GM21360 (cell line): Measurements from ENCODE around the gene SMAGP.
"Not testable (repeated sequence)": the region's sequence is repeated elsewhere in the genome, so short reads cannot be mapped to it uniquely, and the experiment has no call there.

Experiments
- ATAC-seq: cut with Tn5 transposase; IDR thresholded peaks from one replicate; pipeline ENCODE4 v1.9.1; 2021; ENCODE audit warnings: mild to moderate bottlenecking, moderate library complexity; ENCODE audit not compliant: unreplicated experiment

SMAGP gene

DNA sequence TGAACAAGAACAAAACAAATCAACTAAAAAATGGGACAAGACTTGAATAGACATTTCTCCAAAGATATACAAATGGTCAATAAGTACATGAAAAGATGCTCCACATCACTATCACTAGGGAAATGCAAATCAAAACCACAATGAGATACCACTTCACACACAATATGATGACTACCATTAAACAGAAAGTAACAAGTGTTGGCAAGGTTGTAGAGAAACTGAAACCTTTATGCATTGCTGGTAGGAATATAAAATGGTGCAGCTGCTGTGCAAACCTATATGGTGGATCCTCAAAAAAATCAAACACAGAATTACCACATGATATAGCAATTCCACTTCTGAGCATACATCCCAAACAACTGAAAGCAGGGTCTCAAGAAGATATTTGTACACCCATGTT lies 5.2 kb downstream of the SMAGP start:
- no peak for ATAC-seq

- ATAC-seq, result no peak
Measured at GRCh38 chr12:51264297-51264696, 5.9 kb downstream of the SMAGP start.

DNA sequence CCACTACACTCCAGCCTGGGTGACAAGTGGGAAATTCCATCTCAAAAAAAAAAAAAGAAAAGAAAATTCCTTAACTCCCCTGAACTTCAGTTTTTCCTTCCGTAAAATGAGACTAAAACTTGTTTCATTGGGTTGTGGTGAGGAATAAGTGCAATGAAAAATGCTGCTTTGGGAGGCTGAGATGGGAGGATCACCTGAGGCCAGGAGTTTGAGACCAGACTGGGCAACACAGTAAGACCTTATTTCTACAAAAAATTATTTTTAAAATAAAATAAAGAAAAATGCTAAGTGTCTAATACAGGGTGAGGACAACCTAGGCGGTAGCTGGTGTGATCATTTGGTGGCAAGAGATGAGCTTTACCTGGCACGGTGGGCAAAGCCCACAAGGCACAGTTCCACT lies 6.9 kb downstream of the SMAGP start:
- no peak for ATAC-seq

GRCh38 chr12:51262758-51263177 lies 7.4 kb downstream of the SMAGP start:
- ATAC-seq, result no peak

GRCh38 chr12:51259600-51259999 lies 10.6 kb downstream of the SMAGP start:
- ATAC-seq, result not testable (repeated sequence)

- ATAC-seq, result no peak
Measured at GRCh38 chr12:51254536-51254935, 15.7 kb downstream of the SMAGP start.

DNA sequence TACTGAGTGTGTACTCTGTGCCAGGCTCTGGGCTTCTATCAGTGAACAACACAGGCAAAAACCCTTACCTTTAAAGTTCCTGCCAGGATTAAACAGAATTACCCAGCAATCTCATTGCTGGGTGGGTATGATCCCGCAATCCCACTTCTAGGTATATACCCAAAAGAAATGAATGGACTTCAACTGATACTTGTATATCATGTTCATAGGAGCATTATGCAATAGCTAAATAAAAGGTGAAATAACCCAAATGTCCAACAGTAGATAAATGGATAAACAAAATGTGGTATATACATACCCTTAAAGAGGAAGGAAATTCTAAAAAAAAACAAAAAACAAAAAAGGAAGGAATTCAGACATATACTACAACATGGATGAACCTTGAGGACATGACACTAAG lies 16.9 kb downstream of the SMAGP start:
- ATAC-seq, result no peak

GRCh38 chr12:51247523-51248206 lies 22.6 kb downstream of the SMAGP start:
- no peak for ATAC-seq

DNA sequence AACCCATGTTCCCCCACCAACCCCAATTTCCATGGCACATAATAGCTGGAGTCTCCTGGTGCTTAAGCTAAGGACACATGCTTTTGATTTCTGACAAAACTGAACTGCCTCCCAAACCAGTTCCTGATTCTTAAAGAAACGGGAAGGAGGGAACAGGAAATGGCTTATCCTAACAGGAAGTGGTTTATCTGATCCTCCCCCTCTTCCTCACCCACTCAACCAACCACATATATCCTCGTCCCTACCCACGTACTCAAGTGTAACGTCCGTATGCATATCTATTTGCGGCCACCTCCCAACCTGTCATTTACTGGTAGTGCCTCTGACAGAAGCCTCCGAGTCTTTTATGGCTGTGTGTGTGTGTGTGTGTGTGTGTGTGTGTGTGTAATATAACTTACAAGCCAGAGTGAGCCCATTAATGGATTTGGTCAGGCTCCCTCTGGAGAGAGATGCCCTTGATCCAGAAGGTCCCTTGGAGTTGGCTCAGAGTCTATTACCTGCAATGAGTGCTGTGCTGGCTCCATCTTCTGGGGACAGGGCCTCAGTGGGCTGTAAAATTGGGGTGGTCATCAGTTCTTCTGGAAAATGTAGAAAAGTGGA lies 23.9 kb downstream of the SMAGP start:
- no peak for ATAC-seq

- ATAC-seq, result no peak
Measured at GRCh38 chr12:51245476-51246253, 24.6 kb downstream of the SMAGP start.

DNA sequence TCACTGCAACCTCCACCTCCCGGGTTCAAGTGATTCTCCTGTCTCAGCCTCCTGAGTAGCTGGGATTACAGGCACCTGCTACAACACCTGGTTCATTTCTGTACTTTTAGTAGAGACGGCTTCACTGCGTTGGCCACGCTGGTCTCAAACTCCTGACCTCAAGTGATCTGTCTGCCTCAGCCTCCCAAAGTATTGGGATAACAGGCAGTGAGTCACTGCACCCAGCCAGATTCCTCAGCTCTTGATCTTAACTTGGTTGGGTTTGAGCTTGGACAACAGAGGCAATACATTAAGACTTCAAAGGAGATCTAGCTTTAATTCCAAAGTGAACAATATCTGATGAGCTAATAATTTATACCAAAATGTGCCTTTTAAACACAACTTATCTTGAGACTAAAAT lies 25.9 kb downstream of the SMAGP start:
- no peak for ATAC-seq

- ATAC-seq, result no peak
Measured at GRCh38 chr12:51242876-51243275, 27.3 kb downstream of the SMAGP start.

- no peak for ATAC-seq
Measured at GRCh38 chr12:51242120-51242519, 28.1 kb downstream of the SMAGP start.

- no peak for ATAC-seq
Measured at GRCh38 chr12:51240971-51241370, 29.2 kb downstream of the SMAGP start.

GRCh38 chr12:51238510-51239334 lies 31.5 kb downstream of the SMAGP start, which contains the start of gene DAZAP2:
Gene DAZAP2 (plus strand): TSS chr12:51238826. CDS start chr12:51238908, 82 bp downstream.
- ATAC-seq, result peak; percentile 91

GRCh38 chr12:51238037-51238509 lies 32.1 kb downstream of the SMAGP start:
- ATAC-seq, result peak; percentile 10

DNA sequence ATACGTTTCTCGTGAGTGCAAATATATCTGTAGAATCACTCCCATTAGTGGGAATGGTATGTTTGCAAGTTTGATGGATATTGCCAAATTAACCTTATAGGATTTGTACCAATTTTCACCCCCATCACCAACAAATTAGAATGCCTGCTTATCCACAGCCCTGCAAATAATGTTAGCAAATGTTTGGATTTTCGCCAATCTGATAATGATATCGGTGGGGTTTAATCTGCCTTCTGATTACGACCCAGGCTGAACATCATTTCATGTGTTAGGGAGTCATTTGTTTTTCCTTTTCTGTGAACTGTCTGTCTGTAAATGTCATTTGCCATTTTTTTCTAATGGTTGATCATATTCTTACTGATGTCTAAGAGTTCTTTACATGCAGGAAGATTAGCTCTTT lies 35.7 kb downstream of the SMAGP start:
- ATAC-seq, result no peak

DNA sequence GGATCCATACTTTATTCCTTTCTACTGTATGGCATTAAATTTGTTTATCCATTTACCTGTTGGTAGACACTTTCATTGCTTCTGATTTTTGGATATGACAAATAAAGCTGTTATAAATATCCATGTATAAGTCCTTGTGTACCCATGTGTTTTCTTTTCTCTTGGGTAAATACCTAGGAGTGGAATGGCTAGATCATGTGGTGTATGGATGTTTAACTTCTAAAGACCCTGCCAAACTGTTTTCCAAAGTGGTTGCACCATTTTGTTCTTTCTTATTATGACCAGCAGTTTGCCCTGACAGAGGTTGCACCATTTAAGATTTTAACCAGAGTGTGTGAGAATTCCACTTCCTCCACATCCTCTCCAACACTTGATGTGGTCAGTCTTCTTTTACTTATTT lies 37.6 kb downstream of the SMAGP start:
- ATAC-seq, result no peak

DNA sequence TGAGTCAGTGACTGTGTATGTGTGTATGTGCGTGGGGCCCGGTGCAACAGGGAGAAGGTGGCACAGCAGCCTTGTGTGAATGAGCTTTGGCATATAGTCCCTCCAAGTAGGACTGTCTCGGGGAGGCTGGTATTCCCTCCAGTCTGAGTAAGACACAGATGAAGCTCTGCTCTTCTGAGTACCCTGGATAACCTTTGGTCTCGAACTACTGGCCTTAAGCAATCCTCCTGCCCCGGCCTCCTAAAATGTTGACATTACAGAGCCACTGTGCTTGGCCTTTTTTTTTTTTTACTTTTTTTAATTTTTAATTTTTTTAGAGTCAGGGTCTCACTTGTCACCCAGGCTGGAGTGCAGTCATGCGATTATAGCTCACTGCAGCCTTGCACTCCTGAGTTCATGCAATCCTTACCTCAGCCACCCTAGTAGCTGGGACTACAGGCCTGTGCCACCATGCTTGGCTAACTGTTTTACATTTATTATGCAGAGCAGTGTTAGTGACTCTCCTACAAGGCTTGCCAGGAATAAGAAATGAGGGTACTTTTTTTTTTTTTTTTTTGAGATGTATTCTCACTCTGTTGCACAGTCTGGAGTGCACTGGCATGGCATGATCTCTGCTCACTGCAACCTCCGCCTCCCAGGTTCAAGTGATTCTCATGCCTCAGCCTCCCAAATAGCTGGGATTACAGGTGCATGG lies 41.0 kb downstream of the SMAGP start:
- no peak for ATAC-seq

DNA sequence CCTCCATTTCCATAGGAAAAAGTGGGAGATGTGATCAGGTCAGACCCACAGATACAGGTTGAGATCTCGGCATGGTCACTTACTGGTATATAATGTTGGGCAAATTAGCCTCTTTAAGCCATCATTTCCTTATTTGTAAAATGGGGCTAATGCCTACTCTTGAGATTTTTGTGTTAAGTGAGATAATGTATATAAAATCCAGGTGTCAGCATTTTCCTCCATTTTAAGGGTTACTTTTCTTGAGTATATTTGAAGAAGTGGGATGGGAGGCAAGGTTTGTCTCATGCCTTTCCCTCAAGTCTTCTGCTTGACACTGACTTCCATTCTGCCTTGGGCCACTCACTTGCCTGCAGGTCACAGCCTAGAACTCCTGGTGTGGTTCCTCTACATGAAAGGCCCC lies 42.3 kb downstream of the SMAGP start:
- no peak for ATAC-seq
